CD14-positive monocyte (primary cell): ENCODE data around the gene FLNA. TPM values are rescaled to one million over a fixed set of nuclear protein-coding genes. Genes with fewer than 3 reads are reported as not detected.

ENCODE experiments used
- DNase-seq, 3 donors: peaks; one replicate each; pipeline ENCODE4 v3.0.0-alpha.2; 2011 to 2022
- H2AFZ ChIP-seq: 2 replicates; pipeline ENCODE4 v1.6.0; 2012; ENCODE audit warnings: mild to moderate bottlenecking, low read depth, low read length, inconsistent platforms; ENCODE audit not compliant: insufficient read depth, poor library complexity, severe bottlenecking
- H3K27ac ChIP-seq, 2 donors: 1 replicate in 1 of 2; 2 replicates in 1 of 2; pipeline ENCODE4 v1.5.1; 2012 to 2013; ENCODE audit warnings: low read length in 2 of 2, control low read depth in 1 of 2, inconsistent platforms in 1 of 2, low read depth in 1 of 2, mild to moderate bottlenecking in 1 of 2
- H3K27me3 ChIP-seq, 2 donors: one replicate each; pipeline versions ENCODE4 v1.6.0 to v1.6.1; 2011 to 2013; ENCODE audit warnings: low read length in 2 of 2; ENCODE audit not compliant: control insufficient read depth in 2 of 2, insufficient read depth in 2 of 2
- H3K36me3 ChIP-seq, 2 donors: replicated peaks in 1 of 2; 1 replicate in 1 of 2; 2 replicates in 1 of 2; pipeline versions ENCODE4 v1.5.1 to v1.6.1; 2012 to 2013; ENCODE audit warnings: low read length in 2 of 2, control low read depth in 1 of 2, inconsistent platforms in 1 of 2, mild to moderate bottlenecking in 1 of 2; ENCODE audit not compliant: insufficient read depth in 2 of 2, control insufficient read depth in 1 of 2
- H3K4me1 ChIP-seq, 2 donors: 1 replicate in 1 of 2; 2 replicates in 1 of 2; pipeline versions ENCODE4 v1.5.1 to v1.6.1; 2012 to 2013; ENCODE audit warnings: low read length in 2 of 2, control low read depth in 1 of 2, inconsistent platforms in 1 of 2, mild to moderate bottlenecking in 1 of 2, moderate library complexity in 1 of 2; ENCODE audit not compliant: insufficient read depth in 2 of 2, control insufficient read depth in 1 of 2
- H3K4me2 ChIP-seq: replicated peaks from 2 replicates; pipeline ENCODE3; 2012; ENCODE audit warnings: low read length, moderate library complexity, mild to moderate bottlenecking; ENCODE audit not compliant: poor library complexity, severe bottlenecking; ENCODE audit errors: extremely low read depth
- H3K4me3 ChIP-seq, 3 experiments: fragments of 200-600 bp in 1 of 3; sonication (generic) in 1 of 3; replicated peaks in 1 of 3; 1 replicate in 2 of 3; 2 replicates in 1 of 3; pipeline ENCODE4 v1.5.1; 2011 to 2013; ENCODE audit warnings: low read length in 3 of 3, mild to moderate bottlenecking in 3 of 3, control low read depth in 2 of 3, low read depth in 2 of 3, inconsistent platforms in 1 of 3, moderate library complexity in 1 of 3
- H3K79me2 ChIP-seq: 2 replicates; pipeline ENCODE4 v1.6.0; 2012; ENCODE audit warnings: mild to moderate bottlenecking, control low read depth, inconsistent platforms, low read length, moderate library complexity; ENCODE audit not compliant: insufficient read depth
- H3K9ac ChIP-seq: 2 replicates; pipeline ENCODE4 v1.6.0; 2017; ENCODE audit warnings: low read length, mild to moderate bottlenecking; ENCODE audit not compliant: insufficient read depth, poor library complexity, severe bottlenecking
- H3K9me3 ChIP-seq, 2 donors: replicated peaks in 1 of 2; 1 replicate in 1 of 2; 2 replicates in 1 of 2; pipeline versions ENCODE4 v1.5.1 to v1.6.1; 2012 to 2013; ENCODE audit warnings: low read length in 2 of 2, control low read depth in 1 of 2; ENCODE audit not compliant: control insufficient read depth in 1 of 2, insufficient read depth in 1 of 2
- H4K20me1 ChIP-seq: 2 replicates; pipeline ENCODE4 v1.6.0; 2012; ENCODE audit warnings: mild to moderate bottlenecking, low read length, control low read depth, moderate library complexity; ENCODE audit not compliant: insufficient read depth
- H3K27ac Mint-ChIP-seq, 7 donors: one replicate each; pipeline ENCODE4 v1.8.0; 2020; ENCODE audit warnings: mild to moderate bottlenecking in 7 of 7, mixed read lengths in 7 of 7, moderate library complexity in 6 of 7, inconsistent platforms in 2 of 7
- H3K27me3 Mint-ChIP-seq, 3 donors: one replicate each; pipeline ENCODE4 v1.8.0; 2021 to 2022; ENCODE audit warnings: low read depth in 3 of 3, mild to moderate bottlenecking in 3 of 3, mixed read lengths in 3 of 3, moderate library complexity in 3 of 3, inconsistent platforms in 1 of 3
- H3K36me3 Mint-ChIP-seq, 2 donors: one replicate each; pipeline ENCODE4 v1.8.0; 2020; ENCODE audit warnings: mixed read lengths in 2 of 2, inconsistent platforms in 1 of 2, mild to moderate bottlenecking in 1 of 2
- H3K4me1 Mint-ChIP-seq: one replicate; pipeline ENCODE4 v1.8.0; 2020; ENCODE audit warnings: mild to moderate bottlenecking, mixed read lengths
- H3K4me3 Mint-ChIP-seq, 2 donors: one replicate each; pipeline ENCODE4 v1.8.0; 2020; ENCODE audit warnings: mild to moderate bottlenecking in 2 of 2, mixed read lengths in 2 of 2, moderate library complexity in 1 of 2
- H3K9me3 Mint-ChIP-seq, 7 donors: one replicate each; pipeline ENCODE4 v1.8.0; 2020 to 2022; ENCODE audit warnings: mixed read lengths in 7 of 7, mild to moderate bottlenecking in 6 of 7, moderate library complexity in 6 of 7, inconsistent platforms in 2 of 7
- CTCF ChIP-seq: fragments of 200-600 bp; IDR thresholded peaks from one replicate; pipeline ENCODE4 v1.8.0; 2022; ENCODE audit warnings: antibody characterized with exemption, mild to moderate bottlenecking
- WGBS: methylation state at CpG from one replicate; pipeline ENCODE4 v1.1.5; 2013; ENCODE audit warnings: missing lambda C conversion rate; ENCODE audit not compliant: insufficient coverage; 5-methylcytosine and 5-hydroxymethylcytosine counted together
- intact Hi-C, 2 donors: fragments of 100-400 bp; cut with micrococcal nuclease; formaldehyde crosslinking; loops; one replicate each; pipeline versions ENCODE4 v1.15.0 to v1.15.1; 2023
- polyA plus RNA-seq, 3 donors: library from polyadenylated mRNA; depleted of rRNA in 1 of 3; unstranded in 2 of 3; stranded (reverse) in 1 of 3; fragments of 300-500 nt in 2 of 3; fragments of >200 nt in 1 of 3; fragmentation: Illumina TruSeq in 2 of 3; gene quantifications; 1 replicate in 2 of 3; 2 replicates in 1 of 3; pipeline ENCODE4 v1.2.3, GENCODE V29; 2012 to 2021

FLNA gene
- polyA plus RNA-seq, 3 donors, result 111 to 874 (median 219) TPM

GRCh38 chrX:154327038-154327820, 47.2 kb downstream of the FLNA start:
- Histone ChIP-seq H3K4me1 (peaks cover 10 to 14% of the 10 kb centered on the region in 2 donors), H3K4me2 (no peak overlapping the region), H3K79me2 (no peaks in the 10 kb centered on the region), H3K4me3 (no peak overlapping the region), H3K27me3 (peaks cover 0 to 3% of the 10 kb centered on the region in 2 donors), H3K9ac (no peak overlapping the region), H4K20me1 (no peaks in the 10 kb centered on the region), H3K27ac (no peak overlapping the region), H2AFZ (no peak overlapping the region), H3K36me3 (no peaks in the 10 kb centered on the region), H3K9me3 (no peaks in the 10 kb centered on the region)
- WGBS, result 0% methylated on average over 3 of the region's 11 CpGs
- intact Hi-C loops, result no loop called here
- no peak for DNase-seq
- Mint-ChIP-seq H3K27me3 (peaks cover 5 to 26% (median 8%) of the 10 kb centered on the region in 3 donors), H3K4me1 (peaks cover 19% of the 10 kb centered on the region), H3K36me3 (no peaks in the 10 kb centered on the region), H3K27ac (peak overlapping the region in 1 of 7 donors; percentile 75), H3K4me3 (peak overlapping the region; percentile 16 to 19), H3K9me3 (no peaks in the 10 kb centered on the region)
- no peak for TF ChIP-seq CTCF

- no peak overlapping the region for H2AFZ ChIP-seq
- H3K36me3 Mint-ChIP-seq, result no peaks in the 10 kb centered on the region
- H3K4me1 Mint-ChIP-seq, result peaks cover 19% of the 10 kb centered on the region
- no peaks in the 10 kb centered on the region for H3K9me3 Mint-ChIP-seq
- H3K27me3 Mint-ChIP-seq, result peaks cover 5 to 29% (median 8%) of the 10 kb centered on the region in 3 donors
- no peak overlapping the region for H3K4me3 ChIP-seq
- no peak overlapping the region for H3K27ac ChIP-seq
- no peak overlapping the region for H3K9ac ChIP-seq
- H3K9me3 ChIP-seq, result no peaks in the 10 kb centered on the region
- no peak overlapping the region for H3K4me2 ChIP-seq
- peaks cover 0 to 3% of the 10 kb centered on the region in 2 donors for H3K27me3 ChIP-seq
- no peak for DNase-seq
- H3K36me3 ChIP-seq, result no peaks in the 10 kb centered on the region
- no peaks in the 10 kb centered on the region for H4K20me1 ChIP-seq
- H3K4me3 Mint-ChIP-seq, result no peak overlapping the region
- H3K27ac Mint-ChIP-seq, result no peak overlapping the region
- peaks cover 10 to 14% of the 10 kb centered on the region in 2 donors for H3K4me1 ChIP-seq
- TF ChIP-seq CTCF, result no peak
- no CpG with 5 or more reads among the region's 8 CpGs for WGBS
- intact Hi-C loops, result no loop called here
- H3K79me2 ChIP-seq, result no peaks in the 10 kb centered on the region
Observed at GRCh38 chrX:154325541-154325940, 48.9 kb downstream of the FLNA start.
